CD4-positive, alpha-beta T cell treated with Interleukin-1 beta for 1 hour (primary cell): ENCODE data around the gene SEMG1.

Experiments
- DNase-seq, 2 donors: peaks; one replicate each; pipeline ENCODE4 v3.0.0-alpha.2; 2020 to 2022

SEMG1 gene

DNA sequence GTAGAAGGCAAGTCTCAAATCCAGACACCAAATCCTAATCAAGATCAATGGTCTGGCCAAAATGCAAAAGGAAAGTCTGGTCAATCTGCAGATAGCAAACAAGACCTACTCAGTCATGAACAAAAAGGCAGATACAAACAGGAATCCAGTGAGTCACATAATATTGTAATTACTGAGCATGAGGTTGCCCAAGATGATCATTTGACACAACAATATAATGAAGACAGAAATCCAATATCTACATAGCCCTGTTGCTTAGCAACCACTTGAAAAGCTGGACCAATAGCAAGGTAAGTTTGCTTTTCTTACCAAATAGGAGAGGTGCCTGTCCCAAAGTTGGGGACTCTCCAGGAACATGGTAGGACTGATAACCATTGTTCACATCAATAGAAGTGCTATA is 16.3 kb downstream of the SEMG1 start:
- no peak for DNase-seq

DNA sequence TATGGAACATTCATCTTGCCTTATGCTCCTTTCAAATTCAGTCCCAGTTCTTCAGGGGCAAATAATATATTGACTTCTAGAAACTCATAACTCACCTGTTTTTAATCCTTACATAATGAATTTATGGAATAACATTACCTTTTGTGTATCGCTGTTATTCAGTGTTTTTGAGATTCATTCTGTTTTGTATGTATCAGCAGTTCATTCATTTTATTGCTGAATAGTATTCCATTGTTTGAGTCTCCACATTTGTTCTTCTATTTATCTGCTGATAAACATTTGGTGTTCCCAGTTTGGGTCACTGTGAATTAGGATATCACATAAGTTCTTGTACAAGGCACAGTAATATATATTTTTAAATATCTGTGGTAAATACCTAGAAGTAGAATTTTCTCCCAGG is 19.5 kb downstream of the SEMG1 start:
- DNase-seq: no peak

DNA sequence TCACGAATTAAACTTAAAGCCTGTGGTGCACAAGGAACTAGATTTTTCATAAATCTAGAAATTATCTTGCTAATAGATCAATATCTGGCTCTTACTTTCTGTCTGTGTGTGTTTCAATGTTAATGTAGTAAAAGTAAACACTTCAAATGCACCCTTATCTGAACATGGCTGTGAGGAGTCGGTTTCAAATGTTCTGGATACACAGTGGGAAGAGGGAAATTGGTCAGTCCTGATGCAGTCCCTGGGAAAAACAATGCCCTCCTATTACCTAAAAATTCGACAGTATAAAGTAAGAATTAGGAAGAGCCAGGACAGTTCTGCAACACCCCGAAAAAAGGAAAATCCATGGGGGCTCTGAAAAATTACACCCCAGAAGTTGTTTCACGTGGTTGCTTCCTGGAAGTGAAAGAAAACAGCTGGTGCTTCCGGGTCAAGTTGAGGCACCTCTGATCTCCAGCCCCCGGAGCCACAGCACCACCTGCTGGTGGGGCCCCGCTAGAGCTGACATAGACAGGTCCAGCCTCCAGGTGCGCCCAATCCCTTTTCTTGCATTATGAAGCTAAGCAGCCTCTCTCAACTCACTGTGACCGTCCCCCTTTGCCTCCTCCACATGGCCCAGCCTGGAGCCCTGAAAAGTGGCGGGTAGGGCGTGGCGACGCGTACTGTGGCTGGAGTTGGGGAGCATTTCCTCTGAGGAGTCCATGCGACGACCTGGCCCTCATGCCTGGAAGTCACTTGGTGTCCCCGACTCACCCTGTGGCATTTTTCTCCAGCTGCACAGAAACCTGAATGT is 22.6 kb downstream of the SEMG1 start:
- DNase-seq: peak; percentile 5 to 8

DNA sequence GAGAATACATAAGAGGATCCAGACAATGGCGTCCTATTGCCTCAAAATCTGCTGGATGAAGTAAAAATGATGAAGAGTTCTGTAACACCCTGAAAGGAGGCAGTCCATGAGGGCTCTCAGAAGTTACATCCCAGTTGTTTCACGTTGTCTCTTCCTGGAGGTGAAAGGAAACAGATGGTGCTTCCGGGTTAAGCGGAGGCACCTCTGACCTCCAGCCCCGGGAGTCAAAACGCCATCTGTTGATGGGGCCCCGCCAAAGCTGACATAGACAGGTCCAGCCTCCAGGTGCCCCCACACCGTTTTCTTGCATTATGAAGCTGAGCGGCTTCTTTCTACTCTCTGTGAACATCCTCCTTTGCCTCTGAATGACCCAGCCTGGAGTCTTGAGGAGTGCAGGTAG is 23.8 kb downstream of the SEMG1 start:
- DNase-seq: no peak

DNA sequence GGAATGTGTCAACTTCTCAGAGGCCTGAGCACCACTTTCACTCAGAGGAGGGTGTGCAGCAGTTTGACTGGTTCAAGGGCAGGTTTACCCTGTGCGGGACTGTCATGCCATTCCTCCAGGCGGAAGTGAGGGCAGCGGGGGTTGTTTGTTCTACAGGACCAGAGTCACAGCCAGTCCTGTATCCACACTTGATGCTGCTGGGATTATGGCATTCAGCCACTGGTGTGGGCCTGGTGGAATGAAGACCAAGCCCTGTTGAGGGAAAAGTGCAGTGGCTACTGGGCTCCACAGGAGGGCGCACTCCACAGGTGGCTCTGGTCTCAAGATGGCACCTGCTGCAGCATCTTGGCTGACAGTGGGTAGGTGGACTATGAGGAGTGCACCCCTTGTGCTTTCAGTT is 29.2 kb downstream of the SEMG1 start:
- DNase-seq: no peak

DNA sequence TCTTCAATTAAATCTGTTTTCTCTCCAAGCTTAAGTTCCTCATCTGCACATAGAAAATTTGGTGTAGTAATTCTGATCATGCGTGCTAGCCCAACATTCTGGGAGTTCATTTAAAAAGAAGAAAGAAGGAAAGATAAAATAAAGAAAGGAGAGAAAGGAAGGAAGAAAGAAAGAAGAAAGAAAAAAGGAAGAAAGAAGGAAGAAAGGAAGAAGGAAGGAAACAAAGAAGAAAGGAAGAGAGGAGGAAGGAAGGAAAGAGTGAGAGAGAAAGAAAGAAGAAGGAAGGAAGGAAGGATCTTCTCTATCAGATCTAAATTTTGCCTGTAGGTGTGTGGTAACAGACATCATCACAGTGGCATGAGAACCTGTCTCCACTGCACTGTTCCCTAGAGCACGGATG is 31.3 kb downstream of the SEMG1 start:
- no peak for DNase-seq

DNA sequence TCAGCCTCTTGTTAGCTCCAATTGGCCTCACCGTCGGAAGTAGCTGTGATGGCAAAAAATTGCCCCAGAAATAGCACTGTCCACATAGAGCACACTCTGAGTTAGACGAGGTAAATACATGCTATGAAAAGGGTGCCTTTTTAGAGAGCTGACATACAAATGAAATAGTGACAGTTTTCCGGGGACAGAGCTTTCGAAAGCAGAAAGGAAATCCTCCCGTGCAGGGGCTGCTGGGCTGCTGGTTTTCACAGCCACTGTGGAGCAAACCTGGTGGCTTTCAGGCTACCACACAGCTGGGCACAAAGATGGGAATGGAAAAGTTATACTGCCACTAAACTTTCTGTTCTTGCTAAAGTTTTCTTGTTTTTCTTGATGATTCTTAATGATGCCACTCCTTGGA is 39.3 kb downstream of the SEMG1 start:
- DNase-seq: no peak

DNA sequence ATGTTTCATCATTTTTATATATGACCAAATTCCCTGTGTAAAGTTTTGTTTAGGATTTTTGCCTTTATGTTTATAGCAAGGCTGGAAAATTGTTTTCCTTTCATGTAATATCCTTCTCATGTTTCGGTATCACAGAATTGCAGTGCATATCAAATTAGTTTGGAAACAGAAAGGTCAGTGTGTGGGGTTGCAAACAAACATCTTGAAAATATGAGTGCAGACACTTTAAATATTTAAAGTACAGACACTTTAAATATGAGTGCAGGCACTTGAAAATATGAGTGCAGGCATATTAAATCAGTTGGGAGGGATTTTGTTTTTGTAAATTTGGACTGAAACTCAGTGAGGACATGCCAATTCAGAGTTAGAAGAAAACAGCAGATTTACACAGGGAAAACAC is 41.0 kb downstream of the SEMG1 start:
- DNase-seq: no peak

DNA sequence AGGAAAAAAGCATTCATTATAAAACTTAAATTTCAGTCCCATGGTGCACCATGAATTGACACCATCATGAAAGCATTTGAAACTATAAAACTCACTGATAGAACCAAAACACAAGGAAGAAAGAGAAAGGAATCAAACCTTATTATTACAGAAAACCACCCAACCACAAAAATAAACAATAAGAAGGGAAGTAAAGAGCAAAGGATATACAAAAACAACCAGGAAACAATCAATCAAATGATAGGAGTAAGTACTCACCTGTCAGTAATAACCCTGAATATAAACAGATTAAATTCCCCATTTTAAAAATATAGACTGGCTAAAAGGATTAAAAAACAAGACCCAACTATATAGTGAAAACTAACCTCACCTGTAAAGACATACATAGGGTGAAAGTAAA is 41.8 kb downstream of the SEMG1 start:
- no peak for DNase-seq

DNA sequence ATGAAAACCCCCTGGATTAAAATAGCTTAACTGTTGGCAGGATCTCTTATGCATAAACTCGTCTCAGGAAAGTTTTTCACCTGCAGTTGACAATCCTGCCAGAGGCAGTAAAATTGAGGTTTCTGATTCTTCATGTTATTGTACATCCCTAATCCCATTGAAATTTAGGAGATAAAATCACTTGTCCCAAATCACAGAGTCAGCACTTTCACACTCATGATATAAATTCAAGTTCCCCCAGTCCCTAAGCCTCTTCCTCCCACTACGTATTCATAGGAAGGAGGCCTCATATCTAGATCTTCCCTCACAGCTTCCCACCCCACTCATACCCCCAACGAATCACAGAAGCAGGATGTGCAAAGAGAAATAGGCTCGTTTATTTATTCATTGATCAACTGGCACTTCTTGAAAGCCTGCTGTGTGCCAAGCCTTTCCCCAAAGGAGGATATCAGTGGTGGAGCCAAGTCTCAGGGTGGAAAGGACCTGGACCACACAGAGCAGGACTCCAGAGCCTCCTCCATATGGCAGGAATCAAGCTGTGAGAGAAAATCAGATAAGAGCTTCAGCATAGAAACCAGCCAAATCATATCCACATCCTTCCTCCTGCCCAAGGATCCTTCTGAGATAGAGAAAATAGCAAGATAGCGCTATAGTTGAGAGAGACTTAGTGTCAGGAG is 45.2 kb downstream of the SEMG1 start:
- DNase-seq: no peak

DNA sequence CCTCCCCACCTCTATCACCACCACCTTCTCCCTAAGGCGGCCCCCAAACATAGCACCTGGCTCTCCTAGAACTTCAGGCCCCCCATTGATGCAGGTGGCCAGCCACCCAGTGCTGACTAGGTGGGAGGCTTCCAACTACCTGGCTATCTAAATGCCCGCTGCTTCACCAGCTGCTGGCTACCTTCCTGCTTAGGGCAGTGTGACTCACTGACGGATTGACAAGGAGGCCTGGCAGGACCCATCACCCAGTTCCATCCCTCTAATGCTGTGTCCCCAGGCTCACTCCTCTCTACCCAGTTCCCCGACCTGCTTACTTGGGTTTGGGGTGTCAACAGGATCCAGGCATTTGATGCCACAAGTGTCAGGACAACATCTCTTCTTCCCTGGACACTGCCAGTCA is 46.4 kb downstream of the SEMG1 start:
- no peak for DNase-seq

DNA sequence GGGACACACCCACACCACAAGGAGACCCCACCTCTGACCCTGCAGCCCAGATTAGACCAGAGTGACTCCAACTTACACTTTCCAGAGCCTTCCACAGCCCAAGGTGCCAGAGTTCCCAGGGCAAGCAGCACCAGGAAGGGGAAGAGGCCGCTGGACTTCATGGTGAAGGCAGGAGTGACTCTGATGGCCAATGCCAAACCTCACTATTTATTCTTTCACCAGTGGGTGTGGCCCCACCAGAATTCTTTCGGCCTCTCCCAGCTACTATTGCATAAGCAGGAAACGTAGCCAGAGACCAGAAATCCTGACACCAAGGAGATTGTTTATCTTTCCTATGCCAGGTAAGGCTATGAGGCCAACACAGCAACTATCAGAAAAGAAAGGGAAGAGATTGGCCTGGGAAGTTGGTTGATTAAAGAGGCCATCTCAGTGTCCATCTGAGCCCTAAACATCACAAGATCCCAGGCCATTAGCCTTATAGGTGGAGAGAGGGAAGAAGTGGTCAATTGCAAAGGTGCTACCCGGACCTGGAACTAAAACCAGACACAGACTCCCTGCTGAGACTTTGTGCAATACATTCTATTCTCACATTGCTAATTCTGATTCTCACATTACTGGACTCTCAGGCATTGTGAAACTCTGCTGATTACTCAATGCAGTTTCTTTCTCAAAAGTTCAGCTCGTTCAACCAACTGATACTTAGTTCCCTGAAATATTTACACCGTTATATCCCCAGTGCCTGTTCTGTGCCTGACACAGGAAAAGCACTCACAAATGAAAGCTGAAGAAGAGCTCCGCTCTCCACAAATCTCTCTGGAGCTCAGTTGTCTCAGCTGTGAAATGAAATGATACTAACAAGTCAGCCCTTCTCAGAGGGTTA is 47.8 kb downstream of the SEMG1 start, which contains the start of gene SLPI:
SLPI (minus strand) TSS at position 182 of the 880 bp plus-strand sequence; CDS start at position 161, 21 bp downstream.
- DNase-seq: peak in 1 of 2 donors; percentile 0

DNA sequence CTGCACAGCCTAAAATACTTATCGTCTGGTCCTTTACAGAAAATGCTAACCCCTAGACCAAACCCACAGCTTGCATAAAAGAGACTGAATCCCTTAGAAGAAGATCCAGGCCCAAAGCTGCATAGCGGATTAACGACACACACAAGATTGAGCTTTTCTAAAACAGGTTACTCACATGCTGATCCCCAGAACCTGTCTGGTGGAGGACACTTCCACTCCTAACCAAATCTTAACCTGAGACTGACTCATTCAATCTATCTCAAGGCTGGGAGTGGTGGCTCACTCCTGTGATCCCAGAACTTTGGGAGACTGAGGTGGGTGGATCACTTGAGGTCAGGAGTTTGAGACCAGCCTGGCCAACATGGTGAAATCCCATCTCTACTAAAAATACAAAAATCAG is 50.3 kb downstream of the SEMG1 start:
- no peak for DNase-seq

DNA sequence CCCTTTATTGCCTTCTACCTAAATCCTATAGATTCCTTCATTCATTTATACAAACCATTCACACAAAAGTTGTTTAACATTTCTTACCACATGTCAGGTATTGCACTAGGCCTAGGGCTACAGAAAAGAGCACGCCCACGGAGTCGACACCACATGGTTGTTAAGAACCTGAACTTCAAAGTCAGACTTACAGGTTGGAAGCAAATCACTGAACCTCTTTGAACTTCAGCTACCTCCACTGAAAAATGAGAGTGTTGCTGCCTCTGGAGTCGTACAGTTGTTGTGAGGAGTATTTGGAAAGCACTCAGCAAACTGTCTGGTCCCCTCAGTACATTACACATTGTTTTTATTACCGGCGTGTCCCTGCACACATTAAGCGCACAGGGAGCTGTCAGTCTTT is 50.9 kb downstream of the SEMG1 start:
- no peak for DNase-seq

DNA sequence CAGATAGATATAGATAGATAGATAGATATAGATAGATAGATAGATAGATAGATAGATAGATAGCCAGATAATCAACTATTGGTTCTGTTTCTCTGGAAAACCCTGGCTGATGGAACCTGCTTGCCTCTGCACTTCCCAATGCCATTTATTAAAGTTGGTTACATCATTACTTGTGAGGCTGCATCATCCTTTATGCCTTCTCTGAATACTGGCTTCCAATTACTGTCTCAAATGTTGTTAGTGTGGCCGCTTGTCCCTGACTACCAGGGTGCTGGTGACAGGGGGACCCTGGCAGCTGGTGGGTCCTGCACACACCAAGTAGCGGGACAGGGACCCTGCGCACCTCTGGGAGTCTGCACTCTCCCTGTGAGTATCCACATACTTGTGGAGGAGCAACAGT is 51.4 kb downstream of the SEMG1 start:
- DNase-seq: no peak

DNA sequence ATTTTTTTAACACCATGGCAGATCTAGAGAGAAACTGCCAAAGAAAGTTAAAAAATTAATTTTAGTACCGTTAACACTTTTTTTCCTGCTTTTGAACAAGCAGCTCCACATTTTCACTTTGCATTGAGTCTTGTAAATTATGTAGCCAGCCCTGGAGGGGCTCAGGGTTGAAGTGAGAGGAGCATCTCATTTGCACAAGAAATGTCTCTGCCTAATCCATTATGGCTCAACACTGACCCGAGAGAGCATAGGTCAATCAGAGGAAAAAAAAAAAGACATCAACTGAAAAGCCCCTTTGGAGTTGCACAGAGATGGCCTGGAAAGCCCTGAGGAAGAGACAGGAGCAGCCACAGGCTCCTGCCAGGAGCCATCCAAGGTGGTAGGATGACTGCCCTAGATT is 51.8 kb downstream of the SEMG1 start:
- no peak for DNase-seq
